Hepatocyte (in vitro differentiated cells): Measurements from ENCODE around the gene NOD2.

Experiments
- EZH2 ChIP-seq: fragments of 200-600 bp; sonication (generic); IDR thresholded peaks from 2 replicates; pipeline ENCODE4 v1.6.1; 2016; ENCODE audit warnings: antibody characterized with exemption, mild to moderate bottlenecking, borderline replicate concordance
- EZH2phosphoT487 ChIP-seq: fragments of 200-600 bp; sonication (generic); IDR thresholded peaks from one replicate; pipeline ENCODE4 v1.6.1; 2018; ENCODE audit warnings: antibody characterized with exemption, mild to moderate bottlenecking, low read depth, moderate library complexity; ENCODE audit not compliant: unreplicated experiment, severe bottlenecking
- TF ChIP-seq, protein P1 (sequence below): fragments of 200-600 bp; sonication (generic); IDR thresholded peaks from 2 replicates; pipeline ENCODE4 v1.5.1; 2016; ENCODE audit warnings: antibody characterized with exemption, mild to moderate bottlenecking; ENCODE audit not compliant: poor library complexity

DNA sequence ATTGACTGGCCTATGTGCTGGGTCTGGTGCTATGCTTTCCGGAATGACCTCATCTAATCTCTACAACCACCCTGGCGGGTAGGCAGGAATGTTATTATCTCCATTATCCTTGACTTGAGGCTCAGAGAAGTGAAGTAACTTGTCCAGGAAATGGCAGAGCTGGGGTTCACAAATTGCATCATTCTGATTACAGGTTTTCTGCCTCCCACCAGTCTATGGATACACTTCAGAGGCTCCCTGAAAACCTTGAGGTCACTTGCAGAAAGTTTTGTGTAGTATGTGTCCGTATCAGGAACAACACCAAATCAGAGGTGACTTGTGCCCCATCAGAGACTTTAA is 19.1 kb downstream of the NOD2 start:
- TF ChIP-seq, protein P1, sequence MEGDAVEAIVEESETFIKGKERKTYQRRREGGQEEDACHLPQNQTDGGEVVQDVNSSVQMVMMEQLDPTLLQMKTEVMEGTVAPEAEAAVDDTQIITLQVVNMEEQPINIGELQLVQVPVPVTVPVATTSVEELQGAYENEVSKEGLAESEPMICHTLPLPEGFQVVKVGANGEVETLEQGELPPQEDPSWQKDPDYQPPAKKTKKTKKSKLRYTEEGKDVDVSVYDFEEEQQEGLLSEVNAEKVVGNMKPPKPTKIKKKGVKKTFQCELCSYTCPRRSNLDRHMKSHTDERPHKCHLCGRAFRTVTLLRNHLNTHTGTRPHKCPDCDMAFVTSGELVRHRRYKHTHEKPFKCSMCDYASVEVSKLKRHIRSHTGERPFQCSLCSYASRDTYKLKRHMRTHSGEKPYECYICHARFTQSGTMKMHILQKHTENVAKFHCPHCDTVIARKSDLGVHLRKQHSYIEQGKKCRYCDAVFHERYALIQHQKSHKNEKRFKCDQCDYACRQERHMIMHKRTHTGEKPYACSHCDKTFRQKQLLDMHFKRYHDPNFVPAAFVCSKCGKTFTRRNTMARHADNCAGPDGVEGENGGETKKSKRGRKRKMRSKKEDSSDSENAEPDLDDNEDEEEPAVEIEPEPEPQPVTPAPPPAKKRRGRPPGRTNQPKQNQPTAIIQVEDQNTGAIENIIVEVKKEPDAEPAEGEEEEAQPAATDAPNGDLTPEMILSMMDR = no peak
- TF ChIP-seq EZH2phosphoT487 (no peak), EZH2 (no peak)
